Gastrocnemius medialis (tissue), 4 donors: Measurements from ENCODE around the gene CLEC4F. TPM values are rescaled to one million over a fixed set of nuclear protein-coding genes. Genes with fewer than 3 reads are reported as not detected.

Experiments
- ATAC-seq, 2 donors: fragments of 150-250 bp; one replicate each; pipeline ENCODE4 v1.9.1; 2016
- DNase-seq, 2 donors: peaks; one replicate each; pipeline ENCODE4 v3.0.0-alpha.2; 2019
- H3K27ac ChIP-seq, 4 donors: fragments of 200-600 bp; sonication (generic); 1 replicate in 1 of 4; 2 replicates in 3 of 4; pipeline ENCODE4 v1.5.1; 2016 to 2018; ENCODE audit warnings: mild to moderate bottlenecking in 2 of 4, moderate library complexity in 1 of 4
- H3K27me3 ChIP-seq, 3 donors: fragments of 200-600 bp; sonication (generic) in 2 of 3; 1 replicate in 1 of 3; 2 replicates in 2 of 3; pipeline versions ENCODE4 v1.5.1 to v1.6.0; 2016 to 2019; ENCODE audit warnings: mild to moderate bottlenecking in 1 of 3, moderate library complexity in 1 of 3
- H3K36me3 ChIP-seq, 2 donors: fragments of 200-600 bp; sonication (generic) in 1 of 2; one replicate each; pipeline ENCODE4 v1.5.1; 2017 to 2018
- H3K4me1 ChIP-seq, 2 donors: fragments of 200-600 bp; sonication (generic) in 1 of 2; one replicate each; pipeline ENCODE4 v1.5.1; 2016 to 2017; ENCODE audit warnings: mild to moderate bottlenecking in 2 of 2
- H3K4me3 ChIP-seq, 4 donors: fragments of 200-600 bp; sonication (generic) in 3 of 4; 1 replicate in 1 of 4; 2 replicates in 3 of 4; pipeline ENCODE4 v1.5.1; 2016 to 2019; ENCODE audit warnings: mild to moderate bottlenecking in 2 of 4
- H3K9me3 ChIP-seq, 3 donors: fragments of 200-600 bp; sonication (generic) in 2 of 3; 1 replicate in 1 of 3; 2 replicates in 2 of 3; pipeline ENCODE4 v1.5.1; 2016 to 2019
- CTCF ChIP-seq, 5 experiments: fragments of 450-650 bp in 3 of 5; fragments of 200-600 bp in 2 of 5; sonication (generic) in 2 of 5; IDR thresholded peaks in 4 of 5; conservative IDR thresholded peaks in 1 of 5; 1 replicate in 4 of 5; 2 replicates in 1 of 5; pipeline ENCODE4 v1.5.1; 2016 to 2019; ENCODE audit warnings: antibody characterized with exemption in 5 of 5, mild to moderate bottlenecking in 3 of 5, moderate library complexity in 3 of 5
- POLR2A ChIP-seq, 2 donors: fragments of 450-650 bp; IDR thresholded peaks; one replicate each; pipeline ENCODE4 v1.6.1; 2017; ENCODE audit warnings: antibody characterized with exemption in 2 of 2, mild to moderate bottlenecking in 2 of 2, moderate library complexity in 2 of 2
- in situ Hi-C, 4 donors: fragments of 200-750 bp; cut with MboI; loops; one replicate each; pipeline versions ENCODE4 v1.15.0 to v1.8.0; 2017; ENCODE audit warnings: low sequenced_read_pairs in 4 of 4
- intact Hi-C: fragments of 100-400 bp; cut with DNase I; formaldehyde crosslinking; loops from one replicate; pipeline ENCODE4 v1.15.1; 2023; ENCODE audit warnings: low total_unique reads
- total RNA-seq, 4 donors: library from RNA; depleted of rRNA; stranded (reverse); fragments of >200 nt; gene quantifications; one replicate each; pipeline versions ENCODE4 v1.1.0 to v1.2.3, GENCODE V29; 2016

The CLEC4F gene
- total RNA-seq, 4 donors from 2014 or later: 0.59 TPM; not detected in 3

GRCh38 chr2:70823249-70823648, 2.9 kb upstream of the CLEC4F start:
- no peak overlapping the region for H3K27ac ChIP-seq
- ATAC-seq (no peak), DNase-seq (no peak)
- no peaks in the 10 kb centered on the region for H3K27me3 ChIP-seq
- no peaks in the 10 kb centered on the region for H3K36me3 ChIP-seq
- TF ChIP-seq POLR2A (IDR thresholded peaks at IDR 0.05): no peak
- no peak for TF ChIP-seq CTCF (IDR thresholded peaks at IDR 0.05 in 4 of 5, conservative IDR thresholded peaks at IDR 0.05 in 1 of 5)
- in situ Hi-C loops: no loop called here
- no peaks in the 10 kb centered on the region for H3K4me1 ChIP-seq
- intact Hi-C loops: no loop called here
- no peak overlapping the region for H3K4me3 ChIP-seq
- no peaks in the 10 kb centered on the region for H3K9me3 ChIP-seq

- intact Hi-C loops: no loop called here
- Histone ChIP-seq H3K27me3 (no peaks in the 10 kb centered on the region), H3K4me3 (no peak overlapping the region), H3K9me3 (no peaks in the 10 kb centered on the region), H3K4me1 (no peaks in the 10 kb centered on the region), H3K36me3 (no peaks in the 10 kb centered on the region), H3K27ac (no peak overlapping the region)
- in situ Hi-C loops: no loop called here
- TF ChIP-seq CTCF (IDR thresholded peaks at IDR 0.05 in 4 of 5, conservative IDR thresholded peaks at IDR 0.05 in 1 of 5): no peak
- no peak for TF ChIP-seq POLR2A (IDR thresholded peaks at IDR 0.05)
- no peak for DNase-seq
- no peak for ATAC-seq
Measured at GRCh38 chr2:70822843-70823242, 2.4 kb upstream of the CLEC4F start.

- intact Hi-C loops (no loop called here), in situ Hi-C loops (no loop called here)
- Histone ChIP-seq H3K27ac (no peak overlapping the region), H3K36me3 (no peaks in the 10 kb centered on the region), H3K4me3 (no peak overlapping the region), H3K4me1 (no peaks in the 10 kb centered on the region), H3K9me3 (no peaks in the 10 kb centered on the region), H3K27me3 (peaks cover 0 to 4% (median 0%) of the 10 kb centered on the region in 3 donors)
- no peak for TF ChIP-seq POLR2A (IDR thresholded peaks at IDR 0.05)
- DNase-seq: no peak
- ATAC-seq: no peak
Measured at GRCh38 chr2:70817284-70817954, 3.0 kb downstream of the CLEC4F start.

GRCh38 chr2:70816726-70817125, 3.7 kb downstream of the CLEC4F start:
- Histone ChIP-seq H3K27me3 (peaks cover 0 to 4% (median 0%) of the 10 kb centered on the region in 3 donors), H3K9me3 (no peaks in the 10 kb centered on the region), H3K27ac (no peak overlapping the region), H3K4me3 (no peak overlapping the region), H3K4me1 (no peaks in the 10 kb centered on the region), H3K36me3 (no peaks in the 10 kb centered on the region)
- ATAC-seq: no peak
- intact Hi-C loops (no loop called here), in situ Hi-C loops (no loop called here)
- DNase-seq: no peak
- TF ChIP-seq CTCF (IDR thresholded peaks at IDR 0.05 in 4 of 5, conservative IDR thresholded peaks at IDR 0.05 in 1 of 5): no peak
- no peak for TF ChIP-seq POLR2A (IDR thresholded peaks at IDR 0.05)

- no peaks in the 10 kb centered on the region for H3K4me1 ChIP-seq
- no peak overlapping the region for H3K4me3 ChIP-seq
- ATAC-seq (no peak), DNase-seq (no peak)
- H3K36me3 ChIP-seq: no peaks in the 10 kb centered on the region
- H3K27ac ChIP-seq: no peak overlapping the region
- intact Hi-C loops (no loop called here), in situ Hi-C loops (no loop called here)
- H3K27me3 ChIP-seq: no peaks in the 10 kb centered on the region
- H3K9me3 ChIP-seq: no peaks in the 10 kb centered on the region
- TF ChIP-seq CTCF (IDR thresholded peaks at IDR 0.05 in 4 of 5, conservative IDR thresholded peaks at IDR 0.05 in 1 of 5): no peak
Measured at GRCh38 chr2:70808983-70809958, 11.1 kb downstream of the CLEC4F start.
